GM12878 (cell line): Measurements from ENCODE around the gene CCM2. TPM values are rescaled to one million over a fixed set of nuclear protein-coding genes. Genes with fewer than 3 reads are reported as not detected.
A peak's percentile ranks its signal among the peaks of the same experiment; 100 is the strongest.

ENCODE experiments used
- ATAC-seq: fragments of 200-7000 bp; cut with Tn5 transposase; 3 replicates; pipeline ENCODE4 v1.9.1; 2020; ENCODE audit warnings: mild to moderate bottlenecking, moderate library complexity
- BruUV-seq: library from RNA; stranded (reverse); fragments of 400-500 nt; replicated peaks from 2 replicates; lab custom pipeline; 2021; lab: Mats Ljungman, UMichigan
- CTCF ChIA-PET: fragments of 300-600 bp; sonication (Branson Sonifier 250); formaldehyde crosslinking; extraction: SDS; loops from one replicate; lab custom pipeline; 2021; ENCODE audit warnings: inconsistent platforms; lab: Yijun Ruan, JAX
- POLR2A ChIA-PET: fragments of 350-600 bp; formaldehyde crosslinking; extraction: SDS; loops from one replicate; lab custom pipeline; 2021; ENCODE audit warnings: inconsistent platforms; lab: Charles Lee
- RAD21 ChIA-PET: fragments of 300-600 bp; sonication (Branson Sonifier 250); formaldehyde crosslinking; loops from one replicate; lab custom pipeline; 2023; ENCODE audit warnings: antibody characterized with exemption; ENCODE audit not compliant: unreplicated experiment; lab: Charles Lee
- SMC1A ChIA-PET: fragments of 300-600 bp; sonication (Branson Sonifier 250); formaldehyde crosslinking; loops from one replicate; lab custom pipeline; 2023; ENCODE audit not compliant: unreplicated experiment, uncharacterized antibody; lab: Charles Lee
- DNase-seq: peaks from one replicate; pipeline ENCODE4 v3.0.0-alpha.2; 2011; ENCODE audit warnings: low read depth, low spot score
- FAIRE-seq: peaks from 3 replicates; lab custom pipeline; 2011; peaks lifted over from hg19 to GRCh38; lab: Jason Lieb, UNC
- H2AFZ ChIP-seq: 2 replicates; pipeline ENCODE4 v1.6.0; 2011; ENCODE audit warnings: low read depth, low read length, control low read depth; ENCODE audit not compliant: control insufficient read depth
- H3K27ac ChIP-seq: 2 replicates; pipeline ENCODE4 v1.5.1; 2011; ENCODE audit warnings: control low read depth; ENCODE audit not compliant: control insufficient read depth, insufficient read depth
- H3K27me3 ChIP-seq, 2 experiments: replicated peaks in 1 of 2; 2 replicates each; pipeline versions ENCODE4 v1.6.0 to v1.6.1; 2011; ENCODE audit warnings: low read length in 1 of 2; ENCODE audit not compliant: control insufficient read depth in 2 of 2, insufficient read depth in 2 of 2
- H3K36me3 ChIP-seq, 2 experiments: 2 replicates each; pipeline ENCODE4 v1.5.1; 2011; ENCODE audit warnings: low read length in 1 of 2; ENCODE audit not compliant: control insufficient read depth in 2 of 2, insufficient read depth in 2 of 2
- H3K4me1 ChIP-seq: 2 replicates; pipeline ENCODE4 v1.6.1; 2011; ENCODE audit warnings: mild to moderate bottlenecking, low read length, moderate library complexity, mixed read lengths; ENCODE audit not compliant: control insufficient read depth, insufficient read depth
- H3K4me2 ChIP-seq: 2 replicates; pipeline ENCODE4 v1.6.0; 2011; ENCODE audit warnings: control low read depth; ENCODE audit not compliant: control insufficient read depth, insufficient read depth
- H3K4me3 ChIP-seq: fragments of 200-600 bp; sonication (generic); 2 replicates; pipeline ENCODE4 v1.5.1; 2016
- H3K79me2 ChIP-seq: 2 replicates; pipeline ENCODE4 v1.6.0; 2011; ENCODE audit warnings: low read length; ENCODE audit not compliant: control insufficient read depth, insufficient read depth
- H3K9ac ChIP-seq: 2 replicates; pipeline ENCODE4 v1.8.0; 2011; ENCODE audit warnings: low read length, control low read depth, mixed read lengths; ENCODE audit not compliant: control insufficient read depth, insufficient read depth
- H3K9me3 ChIP-seq: replicated peaks from 3 replicates; pipeline ENCODE4 v1.5.1; 2011; ENCODE audit warnings: mild to moderate bottlenecking, low read length; ENCODE audit not compliant: control insufficient read depth, insufficient read depth
- H4K20me1 ChIP-seq: 2 replicates; pipeline ENCODE4 v1.6.0; 2011; ENCODE audit not compliant: control insufficient read depth, insufficient read depth
- CTCF ChIP-seq, 3 experiments: IDR thresholded peaks in 2 of 3; conservative IDR thresholded peaks in 1 of 3; 2 replicates each; pipeline ENCODE4 v1.5.1; 2011; ENCODE audit warnings: low read depth in 3 of 3, low read length in 3 of 3, mild to moderate bottlenecking in 3 of 3, control low read depth in 2 of 3, moderate library complexity in 2 of 3, inconsistent platforms in 1 of 3, mixed read lengths in 1 of 3; ENCODE audit not compliant: control insufficient read depth in 2 of 3, insufficient read depth in 1 of 3; ENCODE audit errors: extremely low read depth in 1 of 3
- HSF1 ChIP-seq: fragments of 150-350 bp; IDR thresholded peaks from 2 replicates; pipeline ENCODE4 v1.6.1; 2014; ENCODE audit warnings: mild to moderate bottlenecking, low read depth, low read length
- MEF2B ChIP-seq: fragments of 450-650 bp; IDR thresholded peaks from 2 replicates; pipeline ENCODE4 v1.6.1; 2018; ENCODE audit warnings: mild to moderate bottlenecking, moderate library complexity; ENCODE audit not compliant: partially characterized antibody, poor library complexity, severe bottlenecking
- MYC ChIP-seq: IDR thresholded peaks from 2 replicates; pipeline ENCODE4 v1.6.1; 2011; ENCODE audit warnings: mild to moderate bottlenecking, low read length, moderate library complexity, inconsistent platforms; ENCODE audit not compliant: insufficient read depth, insufficient replicate concordance, insufficient read length, severe bottlenecking
- NFYA ChIP-seq: IDR thresholded peaks from 2 replicates; pipeline ENCODE4 v1.6.1; 2011; ENCODE audit warnings: low read depth, mild to moderate bottlenecking, low read length, improper control_type of control experiment, borderline replicate concordance
- POLR2A ChIP-seq: IDR thresholded peaks from 2 replicates; pipeline ENCODE4 v1.6.1; 2011; ENCODE audit warnings: low read depth, mild to moderate bottlenecking, low read length
- SREBF2 ChIP-seq: IDR thresholded peaks from 2 replicates; pipeline ENCODE4 v1.6.1; 2012; ENCODE audit warnings: mild to moderate bottlenecking, low read length
- ZBTB4 ChIP-seq: fragments of 450-650 bp; formaldehyde crosslinking; IDR thresholded peaks from 2 replicates; pipeline ENCODE4 v1.4.0; 2022; ENCODE audit warnings: mild to moderate bottlenecking, moderate library complexity
- ZNF622 ChIP-seq: fragments of 450-650 bp; IDR thresholded peaks from 2 replicates; pipeline ENCODE4 v1.6.1; 2017; ENCODE audit warnings: mild to moderate bottlenecking, inconsistent platforms
- WGBS: methylation state at CpG from one replicate; pipeline ENCODE4 v1.1.6; 2016; ENCODE audit warnings: low lambda C conversion rate; ENCODE audit not compliant: insufficient replicate concordance, insufficient coverage; ENCODE audit errors: missing lambda C conversion rate; 5-methylcytosine and 5-hydroxymethylcytosine counted together
- in situ Hi-C: fragments of 300-500 bp; cut with MboI; formaldehyde crosslinking; loops from 9 replicates; pipeline ENCODE4 v1.14.3; 2018; ENCODE audit warnings: mixed read lengths
- intact Hi-C: fragments of 100-400 bp; cut with micrococcal nuclease; formaldehyde crosslinking; loops from one replicate; pipeline ENCODE4 v1.14.2; 2022; ENCODE audit not compliant: unreplicated experiment
- polyA plus RNA-seq, 11 experiments: library from polyadenylated mRNA; depleted of rRNA in 4 of 11; unstranded in 6 of 11; stranded (reverse) in 5 of 11; fragments of >200 nt; fragmentation: Nextera tagmentation in 4 of 11; fragmentation: Illumina TruSeq in 1 of 11; extraction: Ambion mirVana in 4 of 11; extraction: Trizol in 1 of 11; gene quantifications; 1 replicate in 1 of 11; 2 replicates in 10 of 11; pipeline versions ENCODE4 v1.2.1 to v1.2.3, GENCODE V29; 2011 to 2016; ENCODE audit warnings: inconsistent platforms in 2 of 11, missing spikeins in 2 of 11, low read depth in 1 of 11
- total RNA-seq, 4 experiments: library from RNA; depleted of rRNA in 3 of 4; stranded (reverse); fragments of >200 nt in 3 of 4; fragmentation: Illumina TruSeq in 1 of 4; extraction: Trizol in 1 of 4; gene quantifications; 2 replicates each; pipeline versions ENCODE4 v1.2.1 to v1.2.3, GENCODE V29; 2013 to 2021

CCM2 gene
- total and polyA plus RNA-seq, 10 of the 15 experiments (the other 5 are each of a cell fraction or from before 2014, with no cell fraction given), result 1.00 to 82.3 (median 48.7) TPM

GRCh38 chr7:45080265-45080957 is 80.4 kb downstream of the CCM2 start (continued):
- TF ChIP-seq POLR2A, result no peak
- no peak for TF ChIP-seq HSF1
- TF ChIP-seq ZNF622, result no peak

- FAIRE-seq (no peak), DNase-seq (no peak), ATAC-seq (no peak)
- H3K27me3 ChIP-seq, result no peaks in the 10 kb centered on the region
- SMC1A ChIA-PET, result interaction anchor here (0.8 kb wide), 1 partner anchor 34 kb away, joined by 3 read pairs; no protein-coding TSS in a partner anchor
- no peaks in the 10 kb centered on the region for H3K79me2 ChIP-seq
- WGBS, result 59% methylated on average over 14 of the region's 14 CpGs
- H4K20me1 ChIP-seq, result no peaks in the 10 kb centered on the region
- H3K36me3 ChIP-seq, result peaks cover 0 to 5% of the 10 kb centered on the region in 2 experiments; a peak in 3 of 4 replicates
- TF ChIP-seq CTCF (IDR thresholded peaks at IDR 0.05 in 2 of 3, conservative IDR thresholded peaks at IDR 0.05 in 1 of 3; ENCODE audit: control insufficient read depth in 2 of 3, extremely low read depth in 1 of 3, insufficient read depth in 1 of 3, low read depth in 3 of 3, low read length in 3 of 3) (peak in 1 of 3 experiments; percentile 19; a peak in 1 of 6 replicates), MEF2B (no peak), SREBF2 (no peak), NFYA (no peak), ZBTB4 (CRISPR knock-in tag) (no peak), MYC (no peak)
- RAD21 ChIA-PET, result interaction anchor here (1.6 kb wide), 1 partner anchor 107 kb away, joined by 6 read pairs; no protein-coding TSS in a partner anchor
- no peaks in the 10 kb centered on the region for H3K4me1 ChIP-seq
- CTCF ChIA-PET, result interaction anchor here (0.6 to 1.1 kb wide), 3 partner anchors 16 to 107 kb away, joined by 3 to 4 read pairs (median 4); no protein-coding TSS in a partner anchor
- H3K27ac ChIP-seq, result no peak overlapping the region
- in situ Hi-C loops, result no loop called here
- POLR2A ChIA-PET, result no interaction called here
- intact Hi-C loops, result no loop called here
- no peaks in the 10 kb centered on the region for H3K9me3 ChIP-seq
- H3K9ac ChIP-seq, result no peak overlapping the region
- H3K4me2 ChIP-seq, result no peak overlapping the region
- no TSS peak for BruUV-seq
- no peak overlapping the region for H3K4me3 ChIP-seq
- H2AFZ ChIP-seq, result no peak overlapping the region
Measured at GRCh38 chr7:45080958-45081669, 81.1 kb downstream of the CCM2 start.
